ENCODE measurements around the gene FMN1.

Gene FMN1

DNA sequence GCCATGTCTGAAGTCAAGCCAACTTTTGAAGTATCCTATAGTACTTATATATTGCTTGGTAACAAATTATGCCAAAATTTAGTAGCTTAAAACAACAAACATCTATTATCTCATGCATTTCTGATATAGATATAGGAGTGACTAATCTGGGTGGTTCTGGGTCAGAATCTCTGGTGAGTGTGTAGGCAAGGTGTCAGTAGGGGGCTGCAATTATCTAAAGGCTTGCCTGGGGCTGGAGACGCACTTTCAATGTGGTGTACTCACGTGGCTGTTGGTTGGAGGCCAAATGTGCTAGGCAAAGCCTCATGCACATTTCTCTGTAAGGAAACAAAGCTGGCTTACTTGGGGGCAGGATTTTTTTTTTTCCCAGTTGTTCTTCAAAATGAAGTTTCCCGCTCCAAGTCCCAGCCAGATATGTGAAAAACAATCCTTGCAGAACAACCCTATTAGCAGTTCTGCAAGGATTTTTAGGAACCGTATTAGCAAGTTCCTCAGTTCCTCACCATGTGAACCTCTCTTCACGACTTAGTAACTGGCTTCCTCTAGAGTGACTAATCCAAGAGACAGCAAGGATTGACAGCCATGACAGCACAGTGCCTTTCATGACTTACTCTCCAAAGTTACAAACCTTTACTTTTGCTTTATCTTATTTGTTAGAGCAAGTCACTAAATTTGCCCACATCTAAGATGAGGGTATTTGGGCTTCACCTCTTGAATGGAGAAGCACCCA lies 450.9 kb downstream of the FMN1 start:
- DNase-seq = no peak
- Mint-ChIP-seq H3K4me3 (no peak overlapping the region), H3K36me3 (ENCODE audit: low read depth) (peaks cover 72% of the 10 kb centered on the region), H3K9me3 (peaks cover 84% of the 10 kb centered on the region), H3K4me1 (peaks cover 7% of the 10 kb centered on the region), H3K27me3 (ENCODE audit: low read depth, poor library complexity) (no peaks in the 10 kb centered on the region), H3K27ac (no peak overlapping the region)
- TF ChIP-seq, protein P1, sequence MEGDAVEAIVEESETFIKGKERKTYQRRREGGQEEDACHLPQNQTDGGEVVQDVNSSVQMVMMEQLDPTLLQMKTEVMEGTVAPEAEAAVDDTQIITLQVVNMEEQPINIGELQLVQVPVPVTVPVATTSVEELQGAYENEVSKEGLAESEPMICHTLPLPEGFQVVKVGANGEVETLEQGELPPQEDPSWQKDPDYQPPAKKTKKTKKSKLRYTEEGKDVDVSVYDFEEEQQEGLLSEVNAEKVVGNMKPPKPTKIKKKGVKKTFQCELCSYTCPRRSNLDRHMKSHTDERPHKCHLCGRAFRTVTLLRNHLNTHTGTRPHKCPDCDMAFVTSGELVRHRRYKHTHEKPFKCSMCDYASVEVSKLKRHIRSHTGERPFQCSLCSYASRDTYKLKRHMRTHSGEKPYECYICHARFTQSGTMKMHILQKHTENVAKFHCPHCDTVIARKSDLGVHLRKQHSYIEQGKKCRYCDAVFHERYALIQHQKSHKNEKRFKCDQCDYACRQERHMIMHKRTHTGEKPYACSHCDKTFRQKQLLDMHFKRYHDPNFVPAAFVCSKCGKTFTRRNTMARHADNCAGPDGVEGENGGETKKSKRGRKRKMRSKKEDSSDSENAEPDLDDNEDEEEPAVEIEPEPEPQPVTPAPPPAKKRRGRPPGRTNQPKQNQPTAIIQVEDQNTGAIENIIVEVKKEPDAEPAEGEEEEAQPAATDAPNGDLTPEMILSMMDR (IDR thresholded peaks at IDR 0.05) = no peak

DNA sequence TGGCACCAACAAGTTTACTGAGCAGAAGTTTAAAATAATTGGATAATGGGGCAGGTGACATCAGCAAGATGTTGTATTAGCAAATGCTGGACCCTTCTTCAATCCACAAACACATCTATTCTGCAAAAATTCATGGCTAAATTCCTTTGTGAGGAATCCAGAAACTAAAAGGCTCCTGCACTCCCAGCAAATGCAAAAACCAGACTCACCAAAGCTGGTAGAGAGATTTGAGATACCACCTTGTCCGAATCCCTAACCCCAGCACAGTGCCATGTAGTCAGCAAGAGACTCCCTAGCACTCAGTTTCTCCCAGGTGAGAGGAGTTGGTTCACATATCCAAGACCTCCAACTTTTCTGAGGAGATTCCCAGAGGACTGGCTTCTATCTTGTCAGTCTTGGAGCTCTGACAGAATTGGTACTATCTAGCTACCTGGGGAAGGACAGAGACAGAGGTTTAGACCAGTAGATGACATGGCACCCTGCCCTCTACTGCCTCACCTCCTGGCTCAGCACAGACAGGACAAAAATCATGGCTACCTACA lies 454.9 kb downstream of the FMN1 start:
- H3K4me3 Mint-ChIP-seq = no peak overlapping the region

DNA sequence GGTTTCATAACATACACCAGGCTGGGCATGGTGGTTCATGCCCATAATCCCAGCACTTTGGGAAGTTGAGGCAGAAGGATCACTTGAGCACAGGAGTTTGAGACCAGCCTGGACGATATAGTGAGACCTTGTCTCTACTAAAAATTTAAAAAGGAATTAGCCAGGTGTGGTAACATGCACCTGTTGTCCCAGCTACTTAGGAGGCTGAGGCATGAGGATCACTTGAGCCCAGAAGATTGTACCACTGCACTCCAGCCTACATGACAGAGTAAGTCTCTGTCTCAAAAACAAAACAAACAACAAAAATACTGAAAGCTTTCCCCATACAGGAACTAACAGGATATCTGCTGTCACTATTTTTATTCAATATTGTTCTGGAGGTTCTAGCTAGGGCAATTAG lies 455.8 kb downstream of the FMN1 start:
- Mint-ChIP-seq H3K36me3 (ENCODE audit: low read depth) (peaks cover 80% of the 10 kb centered on the region), H3K4me3 (no peak overlapping the region), H3K4me1 (no peaks in the 10 kb centered on the region), H3K27me3 (ENCODE audit: low read depth, poor library complexity) (peaks cover 3% of the 10 kb centered on the region), H3K27ac (no peak overlapping the region), H3K9me3 (peaks cover 80% of the 10 kb centered on the region)
- TF ChIP-seq, protein P1 (IDR thresholded peaks at IDR 0.05) = no peak
- no peak for DNase-seq

More for the DNA sequence above, 454.9 kb downstream of the FMN1 start:
- Mint-ChIP-seq H3K36me3 (ENCODE audit: low read depth) (peaks cover 77% of the 10 kb centered on the region), H3K27ac (no peak overlapping the region), H3K9me3 (peaks cover 74% of the 10 kb centered on the region), H3K27me3 (ENCODE audit: low read depth, poor library complexity) (peaks cover 3% of the 10 kb centered on the region), H3K4me1 (no peaks in the 10 kb centered on the region)
- TF ChIP-seq, protein P1 (IDR thresholded peaks at IDR 0.05) = no peak
- no peak for DNase-seq

DNA sequence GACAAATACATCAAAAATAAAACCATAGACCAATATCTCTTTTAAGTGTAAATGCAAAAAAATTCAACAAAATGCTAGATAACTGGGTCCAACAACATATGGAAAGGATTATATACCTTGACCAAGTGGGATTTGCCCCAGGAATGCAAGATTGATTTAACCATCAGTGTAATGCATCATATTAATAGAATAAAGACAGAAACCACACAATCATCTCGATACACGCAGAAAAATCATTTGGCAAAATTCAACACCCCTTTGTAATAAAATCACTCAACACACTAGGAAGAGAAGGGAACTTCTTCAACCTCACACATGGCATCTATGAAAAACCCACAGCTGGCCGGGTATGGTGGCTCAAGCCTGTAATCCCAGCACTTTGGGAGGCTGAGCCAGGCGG lies 457.2 kb downstream of the FMN1 start:
- Mint-ChIP-seq H3K27me3 (ENCODE audit: low read depth, poor library complexity) (peaks cover 3% of the 10 kb centered on the region), H3K4me3 (no peak overlapping the region), H3K4me1 (peaks cover 10% of the 10 kb centered on the region), H3K36me3 (ENCODE audit: low read depth) (peaks cover 80% of the 10 kb centered on the region), H3K9me3 (peaks cover 76% of the 10 kb centered on the region), H3K27ac (no peak overlapping the region)
- no peak for DNase-seq
- TF ChIP-seq, protein P1 (IDR thresholded peaks at IDR 0.05) = no peak

DNA sequence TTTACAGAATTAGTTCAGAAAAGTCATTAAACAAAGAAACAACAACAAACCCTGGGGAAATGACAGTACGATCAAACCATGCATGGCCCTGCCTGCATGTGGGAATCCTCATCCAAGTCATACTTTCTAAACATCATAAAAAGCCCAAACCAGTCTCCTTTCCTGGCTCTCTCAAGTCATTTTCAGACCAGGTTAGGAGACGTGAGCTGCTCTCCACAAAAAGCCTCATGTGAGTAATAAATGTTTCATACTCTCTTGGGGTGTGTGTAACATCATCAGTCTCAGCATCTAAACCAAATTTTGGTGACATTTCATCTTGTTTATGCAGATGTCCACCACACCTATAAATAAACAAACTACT lies 457.8 kb downstream of the FMN1 start:
- Mint-ChIP-seq H3K36me3 (ENCODE audit: low read depth) (peaks cover 82% of the 10 kb centered on the region), H3K4me3 (no peak overlapping the region), H3K4me1 (peaks cover 15% of the 10 kb centered on the region), H3K9me3 (peaks cover 72% of the 10 kb centered on the region), H3K27ac (peak overlapping the region; percentile 85), H3K27me3 (ENCODE audit: low read depth, poor library complexity) (peaks cover 3% of the 10 kb centered on the region)
- TF ChIP-seq, protein P1 (IDR thresholded peaks at IDR 0.05) = no peak
- no peak for DNase-seq

All from nephron progenitor cell (in vitro differentiated cells).